WTC11 (cell line): ENCODE measurements around the gene NDUFB10. TPM values are rescaled to one million over a fixed set of nuclear protein-coding genes. Genes with fewer than 3 reads are reported as not detected.

Source experiments
- ATAC-seq: fragments of 200-7000 bp; cut with Tn5 transposase; 2 replicates; pipeline ENCODE4 v1.10.0; 2021; ENCODE audit warnings: mild to moderate bottlenecking, moderate library complexity
- CTCF ChIA-PET: fragments of 300-600 bp; sonication (Branson Sonifier 250); formaldehyde crosslinking; loops from one replicate; lab custom pipeline; 2021; ENCODE audit warnings: antibody characterized with exemption; lab: Charles Lee
- POLR2A ChIA-PET: fragments of 350-600 bp; sonication (Branson Sonifier 250); formaldehyde crosslinking; loops from one replicate; lab custom pipeline; 2021; ENCODE audit warnings: antibody characterized with exemption; lab: Charles Lee
- DNase-seq: peaks from one replicate; pipeline ENCODE4 v3.0.0; 2021; ENCODE audit warnings: low spot score
- H3K27ac Mint-ChIP-seq: 2 replicates; pipeline ENCODE4 v1.8.0; 2021; ENCODE audit warnings: mixed read lengths
- H3K27me3 Mint-ChIP-seq: 2 replicates; pipeline ENCODE4 v1.8.0; 2021; ENCODE audit warnings: low read depth, mild to moderate bottlenecking, moderate library complexity, mixed read lengths
- H3K36me3 Mint-ChIP-seq: 2 replicates; pipeline ENCODE4 v1.8.0; 2021; ENCODE audit warnings: mixed read lengths
- H3K4me1 Mint-ChIP-seq: 2 replicates; pipeline ENCODE4 v1.8.0; 2022; ENCODE audit warnings: mixed read lengths
- H3K4me3 Mint-ChIP-seq: 2 replicates; pipeline ENCODE4 v1.8.0; 2021; ENCODE audit warnings: mild to moderate bottlenecking, moderate library complexity, mixed read lengths
- H3K9me3 Mint-ChIP-seq: 2 replicates; pipeline ENCODE4 v1.8.0; 2021; ENCODE audit warnings: mixed read lengths
- AR ChIP-seq: fragments of 250-450 bp; sonication (Bioruptor Pico); IDR thresholded peaks from 2 replicates; pipeline ENCODE4 v1.9.0; 2021; ENCODE audit warnings: mild to moderate bottlenecking
- ATF3 ChIP-seq: sonication (generic); formaldehyde crosslinking; conservative IDR thresholded peaks from 2 replicates; pipeline ENCODE4 v1.8.1; 2022; ENCODE audit warnings: mild to moderate bottlenecking, missing genetic modification reagents
- E2F5 ChIP-seq: sonication (generic); formaldehyde crosslinking; IDR thresholded peaks from 2 replicates; pipeline ENCODE4 v1.8.1; 2022; ENCODE audit warnings: mild to moderate bottlenecking, moderate library complexity, missing genetic modification reagents
- ESRRA ChIP-seq: sonication (generic); formaldehyde crosslinking; IDR thresholded peaks from 2 replicates; pipeline ENCODE4 v1.8.1; 2022; ENCODE audit warnings: mild to moderate bottlenecking, missing genetic modification reagents, borderline replicate concordance
- MAX ChIP-seq: sonication (generic); formaldehyde crosslinking; IDR thresholded peaks from 2 replicates; pipeline ENCODE4 v1.8.0; 2022; ENCODE audit warnings: mild to moderate bottlenecking, missing genetic modification reagents
- NR1H2 ChIP-seq: sonication (generic); formaldehyde crosslinking; IDR thresholded peaks from 2 replicates; pipeline ENCODE4 v1.9.0; 2021; ENCODE audit warnings: mild to moderate bottlenecking, moderate library complexity, missing genetic modification reagents
- OVOL2 ChIP-seq: fragments of 250-450 bp; sonication (Bioruptor Pico); IDR thresholded peaks from 2 replicates; pipeline ENCODE4 v1.9.0; 2021; ENCODE audit warnings: mild to moderate bottlenecking, borderline replicate concordance
- PRDM15 ChIP-seq: sonication (generic); formaldehyde crosslinking; IDR thresholded peaks from 2 replicates; pipeline ENCODE4 v1.8.0; 2022; ENCODE audit warnings: missing genetic modification reagents
- ZNF396 ChIP-seq: fragments of 250-450 bp; sonication (Bioruptor Pico); IDR thresholded peaks from 2 replicates; pipeline ENCODE4 v1.8.0; 2021; ENCODE audit warnings: mild to moderate bottlenecking, moderate library complexity, borderline replicate concordance
- ZNF512 ChIP-seq: sonication (generic); formaldehyde crosslinking; IDR thresholded peaks from 2 replicates; pipeline ENCODE4 v1.8.1; 2022; ENCODE audit warnings: missing genetic modification reagents, borderline replicate concordance
- ZSCAN18 ChIP-seq: fragments of 250-450 bp; sonication (Bioruptor Pico); IDR thresholded peaks from 2 replicates; pipeline ENCODE4 v2.1.2; 2022; ENCODE audit warnings: mild to moderate bottlenecking, moderate library complexity
- total RNA-seq: library from RNA; stranded (reverse); gene quantifications from 3 replicates; pipeline ENCODE4 v1.2.3, GENCODE V29; 2021
- TF ChIP-seq, protein P1 (sequence below): fragments of 250-450 bp; sonication (Bioruptor Pico); IDR thresholded peaks from 2 replicates; pipeline ENCODE4 v1.8.0; 2021; ENCODE audit warnings: mild to moderate bottlenecking

The NDUFB10 gene
- total RNA-seq, 1 experiment from 2014 or later = 228 TPM

DNA sequence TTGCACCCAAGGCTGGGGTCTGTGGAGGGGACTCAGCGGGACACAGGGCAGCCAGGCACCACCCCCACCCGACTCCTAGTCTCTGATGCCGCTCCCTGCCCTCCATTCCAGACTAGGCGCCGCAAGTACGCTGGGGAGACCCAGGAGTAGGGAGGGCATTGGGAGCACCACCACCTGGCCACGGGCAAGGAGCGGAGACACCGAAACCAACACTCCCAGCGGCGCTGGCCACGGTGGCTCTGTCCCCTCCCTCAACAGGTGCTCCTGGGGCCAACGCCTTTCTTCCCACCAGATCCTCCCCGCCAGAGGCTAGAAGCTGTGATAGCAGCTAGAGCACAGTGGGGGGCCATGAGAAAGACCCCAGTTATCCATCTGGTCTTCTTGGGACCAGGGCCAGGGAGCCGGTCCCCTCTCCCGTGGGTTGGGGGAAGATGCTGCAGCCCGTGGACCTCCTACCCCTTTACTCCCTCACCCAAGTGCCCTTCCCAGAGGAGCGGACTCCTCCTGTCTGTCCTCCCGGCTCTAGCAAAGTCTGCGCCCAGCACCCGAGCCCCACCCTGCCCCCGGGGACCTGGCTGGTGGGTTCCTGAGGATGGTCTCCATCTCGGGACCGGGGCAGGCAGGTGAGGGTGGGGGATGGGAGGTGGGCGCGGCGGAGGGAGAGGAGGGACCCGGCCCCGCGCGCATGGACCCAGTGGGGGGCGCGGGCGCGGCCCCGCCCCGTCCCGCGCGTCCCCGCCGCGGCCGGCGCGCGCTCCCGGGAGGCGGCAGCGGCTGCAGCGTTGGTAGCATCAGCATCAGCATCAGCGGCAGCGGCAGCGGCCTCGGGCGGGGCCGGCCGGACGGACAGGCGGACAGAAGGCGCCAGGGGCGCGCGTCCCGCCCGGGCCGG lies 30.1 kb downstream of the NDUFB10 start, which contains the start of gene SYNGR3 (continued):
- TF ChIP-seq ZSCAN18 (0 out of 2 replicates have a peak, but pooled peaks have one; percentile 17), ATF3 (CRISPR knock-in tag) (no peak), ZNF512 (CRISPR knock-in tag) (no peak)

DNA sequence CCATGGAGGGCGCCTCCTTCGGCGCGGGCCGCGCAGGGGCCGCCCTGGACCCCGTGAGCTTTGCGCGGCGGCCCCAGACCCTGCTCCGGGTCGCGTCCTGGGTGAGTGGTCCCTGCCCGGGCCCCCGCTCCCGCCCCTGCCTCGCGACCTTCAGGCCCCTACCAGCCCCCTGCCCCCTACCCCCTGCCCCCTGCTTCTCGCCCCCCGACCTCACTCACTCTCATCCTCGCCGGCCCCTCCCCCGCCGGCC lies 30.7 kb downstream of the NDUFB10 start:
- Mint-ChIP-seq H3K27ac (no peak overlapping the region), H3K27me3 (peaks cover 24% of the 10 kb centered on the region), H3K36me3 (peaks cover 5% of the 10 kb centered on the region; the same call in 1 of the 2 replicates), H3K4me1 (peaks cover 20% of the 10 kb centered on the region), H3K9me3 (no peaks in the 10 kb centered on the region)
- CTCF ChIA-PET = interaction anchor here (0.8 to 6.4 kb wide), 5 partner anchors 10 to 150 kb away, joined by 3 to 59 read pairs (median 5); no protein-coding TSS in a partner anchor
- DNase-seq (no peak), ATAC-seq (peak; percentile 4; the same call in 1 of the 2 replicates)
- POLR2A ChIA-PET = no interaction called here
- no peak for TF ChIP-seq ZNF396
- no peak for TF ChIP-seq MAX (CRISPR knock-in tag)
- no peak for TF ChIP-seq NR1H2
- TF ChIP-seq AR (CRISPR knock-in tag) = no peak
- no peak for TF ChIP-seq OVOL2 (CRISPR knock-in tag)
- no peak for TF ChIP-seq E2F5 (CRISPR knock-in tag)
- TF ChIP-seq, protein P1, sequence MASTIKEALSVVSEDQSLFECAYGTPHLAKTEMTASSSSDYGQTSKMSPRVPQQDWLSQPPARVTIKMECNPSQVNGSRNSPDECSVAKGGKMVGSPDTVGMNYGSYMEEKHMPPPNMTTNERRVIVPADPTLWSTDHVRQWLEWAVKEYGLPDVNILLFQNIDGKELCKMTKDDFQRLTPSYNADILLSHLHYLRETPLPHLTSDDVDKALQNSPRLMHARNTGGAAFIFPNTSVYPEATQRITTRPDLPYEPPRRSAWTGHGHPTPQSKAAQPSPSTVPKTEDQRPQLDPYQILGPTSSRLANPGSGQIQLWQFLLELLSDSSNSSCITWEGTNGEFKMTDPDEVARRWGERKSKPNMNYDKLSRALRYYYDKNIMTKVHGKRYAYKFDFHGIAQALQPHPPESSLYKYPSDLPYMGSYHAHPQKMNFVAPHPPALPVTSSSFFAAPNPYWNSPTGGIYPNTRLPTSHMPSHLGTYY = no peak
- TF ChIP-seq ATF3 (CRISPR knock-in tag) = no peak
- TF ChIP-seq ESRRA = no peak
- no peak for TF ChIP-seq PRDM15
- TF ChIP-seq, all 79 proteins: peak for 0
- no peak overlapping the region for H3K4me3 Mint-ChIP-seq
